IMR-90 (cell line): ENCODE results near the gene FOXF1.

Source experiments
- NFE2L2 ChIP-seq: fragments of 150-350 bp; IDR thresholded peaks from 2 replicates; pipeline ENCODE4 v1.6.1; 2016; ENCODE audit warnings: low read depth, mild to moderate bottlenecking, low read length
- POLR2A ChIP-seq: IDR thresholded peaks from 2 replicates; pipeline ENCODE4 v1.6.1; 2012; ENCODE audit warnings: mild to moderate bottlenecking, low read depth, low read length
- RCOR1 ChIP-seq: IDR thresholded peaks from 2 replicates; pipeline ENCODE4 v1.6.1; 2012; ENCODE audit warnings: mild to moderate bottlenecking, low read length, improper control_type of control experiment; ENCODE audit not compliant: insufficient replicate concordance
- TF ChIP-seq, protein P1 (sequence below): conservative IDR thresholded peaks from 2 replicates; pipeline ENCODE4 v1.5.1; 2012; ENCODE audit warnings: mild to moderate bottlenecking, low read depth, low read length, improper control_type of control experiment

GRCh38 chr16:86490859-86491639 is 19.3 kb upstream of the FOXF1 start:
- TF ChIP-seq, protein P1, sequence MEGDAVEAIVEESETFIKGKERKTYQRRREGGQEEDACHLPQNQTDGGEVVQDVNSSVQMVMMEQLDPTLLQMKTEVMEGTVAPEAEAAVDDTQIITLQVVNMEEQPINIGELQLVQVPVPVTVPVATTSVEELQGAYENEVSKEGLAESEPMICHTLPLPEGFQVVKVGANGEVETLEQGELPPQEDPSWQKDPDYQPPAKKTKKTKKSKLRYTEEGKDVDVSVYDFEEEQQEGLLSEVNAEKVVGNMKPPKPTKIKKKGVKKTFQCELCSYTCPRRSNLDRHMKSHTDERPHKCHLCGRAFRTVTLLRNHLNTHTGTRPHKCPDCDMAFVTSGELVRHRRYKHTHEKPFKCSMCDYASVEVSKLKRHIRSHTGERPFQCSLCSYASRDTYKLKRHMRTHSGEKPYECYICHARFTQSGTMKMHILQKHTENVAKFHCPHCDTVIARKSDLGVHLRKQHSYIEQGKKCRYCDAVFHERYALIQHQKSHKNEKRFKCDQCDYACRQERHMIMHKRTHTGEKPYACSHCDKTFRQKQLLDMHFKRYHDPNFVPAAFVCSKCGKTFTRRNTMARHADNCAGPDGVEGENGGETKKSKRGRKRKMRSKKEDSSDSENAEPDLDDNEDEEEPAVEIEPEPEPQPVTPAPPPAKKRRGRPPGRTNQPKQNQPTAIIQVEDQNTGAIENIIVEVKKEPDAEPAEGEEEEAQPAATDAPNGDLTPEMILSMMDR, result no peak
- TF ChIP-seq RCOR1 (no peak), NFE2L2 (no peak), POLR2A (no peak)
